CD4-positive, alpha-beta memory T cell (primary cell): ENCODE measurements around the gene CCDC92. TPM values are rescaled to one million over a fixed set of nuclear protein-coding genes. Genes with fewer than 3 reads are reported as not detected.

Source experiments
- CTCF ChIA-PET: fragments of 350-600 bp; sonication (Branson Sonifier 250); formaldehyde crosslinking; loops from one replicate; lab custom pipeline; 2021; ENCODE audit warnings: inconsistent platforms; ENCODE audit not compliant: partially characterized antibody; lab: Charles Lee
- POLR2A ChIA-PET: fragments of 350-600 bp; sonication (Branson Sonifier 250); formaldehyde crosslinking; loops from one replicate; lab custom pipeline; 2021; ENCODE audit not compliant: partially characterized antibody; lab: Charles Lee
- DNase-seq, 5 donors: peaks; one replicate each; pipeline versions ENCODE4 v3.0.0 to v3.0.0-alpha.2; 2020 to 2022; ENCODE audit warnings: mixed read lengths in 1 of 5
- H3K27ac ChIP-seq: one replicate; pipeline ENCODE4 v1.7.0; 2013; ENCODE audit warnings: low read depth, low read length
- H3K27me3 ChIP-seq: 2 replicates; pipeline ENCODE4 v1.7.0; 2013; ENCODE audit warnings: mild to moderate bottlenecking, low read length, moderate library complexity; ENCODE audit not compliant: insufficient read depth
- H3K36me3 ChIP-seq: 2 replicates; pipeline ENCODE4 v1.7.0; 2013; ENCODE audit warnings: mild to moderate bottlenecking, low read length, moderate library complexity; ENCODE audit not compliant: insufficient read depth
- H3K4me1 ChIP-seq: 2 replicates; pipeline ENCODE4 v1.7.0; 2013; ENCODE audit warnings: mild to moderate bottlenecking, low read length, moderate library complexity; ENCODE audit not compliant: insufficient read depth
- H3K4me3 ChIP-seq, 2 donors: one replicate each; pipeline ENCODE4 v1.7.0; 2013; ENCODE audit warnings: low read length in 2 of 2, mild to moderate bottlenecking in 1 of 2
- H3K9me3 ChIP-seq, 2 donors: one replicate each; pipeline ENCODE4 v1.7.0; 2013; ENCODE audit warnings: low read length in 2 of 2, control low read depth in 1 of 2; ENCODE audit not compliant: control insufficient read depth in 1 of 2
- H3K27ac Mint-ChIP-seq, 7 donors: one replicate each; pipeline ENCODE4 v1.8.0; 2020 to 2021; ENCODE audit warnings: mixed read lengths in 7 of 7, mild to moderate bottlenecking in 6 of 7, inconsistent platforms in 3 of 7, moderate library complexity in 3 of 7
- H3K27me3 Mint-ChIP-seq, 2 donors: one replicate each; pipeline ENCODE4 v1.8.0; 2020 to 2021; ENCODE audit warnings: mixed read lengths in 2 of 2
- H3K36me3 Mint-ChIP-seq, 2 donors: one replicate each; pipeline ENCODE4 v1.8.0; 2020 to 2021; ENCODE audit warnings: mixed read lengths in 2 of 2, inconsistent platforms in 1 of 2, mild to moderate bottlenecking in 1 of 2
- H3K4me1 Mint-ChIP-seq, 4 donors: one replicate each; pipeline ENCODE4 v1.8.0; 2020 to 2021; ENCODE audit warnings: mixed read lengths in 4 of 4, mild to moderate bottlenecking in 1 of 4
- H3K4me3 Mint-ChIP-seq, 8 donors: one replicate each; pipeline ENCODE4 v1.8.0; 2020 to 2021; ENCODE audit warnings: mixed read lengths in 8 of 8, mild to moderate bottlenecking in 7 of 8, moderate library complexity in 6 of 8, inconsistent platforms in 3 of 8
- H3K9me3 Mint-ChIP-seq, 8 donors: one replicate each; pipeline ENCODE4 v1.8.0; 2020 to 2021; ENCODE audit warnings: mixed read lengths in 8 of 8, mild to moderate bottlenecking in 5 of 8, inconsistent platforms in 3 of 8, moderate library complexity in 1 of 8
- intact Hi-C: fragments of 100-400 bp; cut with micrococcal nuclease; formaldehyde crosslinking; loops from one replicate; pipeline ENCODE4 v1.15.1; 2023
- polyA plus RNA-seq, 2 donors: library from polyadenylated mRNA; unstranded; fragments of 300-500 nt; fragmentation: Illumina TruSeq; gene quantifications; one replicate each; pipeline ENCODE4 v1.2.3, GENCODE V29; 2021
- total RNA-seq, 2 experiments: library from RNA; stranded (reverse); gene quantifications; one replicate each; pipeline ENCODE4 v1.2.3, GENCODE V29; 2021

Gene CCDC92
- total and polyA plus RNA-seq, 4 experiments from 2014 or later: 15.6 to 52.9 (median 33.9) TPM

- peaks cover 10 to 25% of the 10 kb centered on the region in 2 donors for H3K27me3 Mint-ChIP-seq
- no peak overlapping the region for H3K4me3 ChIP-seq
- H3K36me3 ChIP-seq: no peaks in the 10 kb centered on the region
- no peaks in the 10 kb centered on the region for H3K4me1 ChIP-seq
- H3K36me3 Mint-ChIP-seq: no peaks in the 10 kb centered on the region
- H3K27me3 ChIP-seq: no peaks in the 10 kb centered on the region
- CTCF ChIA-PET: no interaction called here
- POLR2A ChIA-PET: no interaction called here
- H3K4me3 Mint-ChIP-seq: no peak overlapping the region
- DNase-seq: no peak
- H3K9me3 ChIP-seq: no peaks in the 10 kb centered on the region
- intact Hi-C loops: no loop called here
- H3K9me3 Mint-ChIP-seq: peaks cover 0 to 5% (median 0%) of the 10 kb centered on the region in 8 donors
- peaks cover 0 to 2% (median 0%) of the 10 kb centered on the region in 4 donors for H3K4me1 Mint-ChIP-seq
- no peak overlapping the region for H3K27ac ChIP-seq
- no peak overlapping the region for H3K27ac Mint-ChIP-seq
Observed at GRCh38 chr12:123888989-123889388, 83.6 kb downstream of the CCDC92 start.

- POLR2A ChIA-PET: no interaction called here
- no peaks in the 10 kb centered on the region for H3K4me1 ChIP-seq
- H3K27me3 ChIP-seq: no peaks in the 10 kb centered on the region
- Mint-ChIP-seq H3K4me3 (no peak overlapping the region), H3K27ac (no peak overlapping the region), H3K36me3 (peaks cover 0 to 3% of the 10 kb centered on the region in 2 donors), H3K9me3 (peaks cover 0 to 5% (median 0%) of the 10 kb centered on the region in 8 donors), H3K27me3 (peaks cover 17 to 29% of the 10 kb centered on the region in 2 donors), H3K4me1 (peaks cover 0 to 2% (median 0%) of the 10 kb centered on the region in 4 donors)
- H3K36me3 ChIP-seq: no peaks in the 10 kb centered on the region
- no peak for DNase-seq
- intact Hi-C loops: no loop called here
- no peak overlapping the region for H3K27ac ChIP-seq
- CTCF ChIA-PET: interaction anchor here (1.0 kb wide), 1 partner anchor 17 kb away, joined by 3 read pairs; no protein-coding TSS in a partner anchor
- H3K4me3 ChIP-seq: no peak overlapping the region
- H3K9me3 ChIP-seq: no peaks in the 10 kb centered on the region
Observed at GRCh38 chr12:123886931-123887582, 85.6 kb downstream of the CCDC92 start.

GRCh38 chr12:123886258-123886657, 86.4 kb downstream of the CCDC92 start:
- no peaks in the 10 kb centered on the region for H3K36me3 ChIP-seq
- Mint-ChIP-seq H3K4me1 (peaks cover 0 to 2% (median 0%) of the 10 kb centered on the region in 4 donors), H3K9me3 (peaks cover 0 to 5% (median 0%) of the 10 kb centered on the region in 8 donors), H3K36me3 (peaks cover 0 to 3% of the 10 kb centered on the region in 2 donors), H3K4me3 (no peak overlapping the region), H3K27ac (peak overlapping the region in 1 of 7 donors; percentile 64), H3K27me3 (peaks cover 19 to 26% of the 10 kb centered on the region in 2 donors)
- no peaks in the 10 kb centered on the region for H3K27me3 ChIP-seq
- no peaks in the 10 kb centered on the region for H3K4me1 ChIP-seq
- H3K27ac ChIP-seq: no peak overlapping the region
- ChIA-PET CTCF (no interaction called here), POLR2A (no interaction called here)
- intact Hi-C loops: no loop called here
- no peak overlapping the region for H3K4me3 ChIP-seq
- no peak for DNase-seq
- no peaks in the 10 kb centered on the region for H3K9me3 ChIP-seq

Other genes starting within 250 kb of the CCDC92 start
- under 1 TPM; 0.06 to 0.08 TPM for gene DNAH10, start 210.5 kb downstream of the CCDC92 start, total RNA-seq
- under 1 TPM in 1 of 2 donors, not detected in 1; 0.06 TPM for gene DNAH10, start 210.5 kb downstream of the CCDC92 start, polyA plus RNA-seq
- 10 to 100 TPM; 54.0 to 57.9 TPM for gene ZNF664, start 384 bp upstream of the CCDC92 start, total RNA-seq
- gene ZNF664, start 384 bp upstream of the CCDC92 start, polyA plus RNA-seq: 10 to 100 TPM in 1 of 2 donors, 1 to 10 TPM in 1; 5.7 to 11.2 TPM